ENCODE measurements around the gene SH3RF1. TPM values are rescaled to one million over a fixed set of nuclear protein-coding genes. Genes with fewer than 3 reads are reported as not detected.

The SH3RF1 gene
- total RNA-seq, 1 donor from 2014 or later, result 33.8 TPM

GRCh38 chr4:169153481-169154087 is 117.2 kb downstream of the SH3RF1 start:
- H3K36me3 ChIP-seq, result peaks cover 17% of the 10 kb centered on the region
- no peak overlapping the region for H3K27ac ChIP-seq
- no peak for DNase-seq
- intact Hi-C loops (cut with DNase I), result no loop called here
- no peak for ATAC-seq
- H3K4me1 ChIP-seq, result peaks cover 9% of the 10 kb centered on the region
- no peak overlapping the region for H3K4me3 ChIP-seq
- TF ChIP-seq CTCF (IDR thresholded peaks at IDR 0.05), result no peak
- H3K27me3 ChIP-seq, result no peaks in the 10 kb centered on the region
- H3K9me3 ChIP-seq, result no peaks in the 10 kb centered on the region

GRCh38 chr4:169152899-169153298 is 117.9 kb downstream of the SH3RF1 start:
- H3K4me3 ChIP-seq, result no peak overlapping the region
- no peaks in the 10 kb centered on the region for H3K27me3 ChIP-seq
- no peak overlapping the region for H3K27ac ChIP-seq
- no peak for TF ChIP-seq CTCF (IDR thresholded peaks at IDR 0.05)
- peaks cover 17% of the 10 kb centered on the region for H3K36me3 ChIP-seq
- DNase-seq, result no peak
- intact Hi-C loops (cut with DNase I), result no loop called here
- no peaks in the 10 kb centered on the region for H3K9me3 ChIP-seq
- H3K4me1 ChIP-seq, result peaks cover 9% of the 10 kb centered on the region
- ATAC-seq, result no peak

GRCh38 chr4:169152098-169152497 is 118.7 kb downstream of the SH3RF1 start:
- Histone ChIP-seq H3K4me1 (peaks cover 9% of the 10 kb centered on the region), H3K27me3 (no peaks in the 10 kb centered on the region), H3K9me3 (no peaks in the 10 kb centered on the region), H3K27ac (no peak overlapping the region), H3K36me3 (peaks cover 17% of the 10 kb centered on the region), H3K4me3 (no peak overlapping the region)
- no peak for DNase-seq
- no peak for ATAC-seq
- TF ChIP-seq CTCF (IDR thresholded peaks at IDR 0.05), result no peak
- intact Hi-C loops (cut with DNase I), result no loop called here

GRCh38 chr4:169151671-169152070 is 119.1 kb downstream of the SH3RF1 start:
- DNase-seq (no peak), ATAC-seq (no peak)
- peaks cover 9% of the 10 kb centered on the region for H3K4me1 ChIP-seq
- intact Hi-C loops (cut with DNase I), result no loop called here
- H3K4me3 ChIP-seq, result no peak overlapping the region
- peaks cover 17% of the 10 kb centered on the region for H3K36me3 ChIP-seq
- TF ChIP-seq CTCF (IDR thresholded peaks at IDR 0.05), result no peak
- H3K9me3 ChIP-seq, result no peaks in the 10 kb centered on the region
- H3K27ac ChIP-seq, result no peak overlapping the region
- H3K27me3 ChIP-seq, result no peaks in the 10 kb centered on the region

- H3K4me3 ChIP-seq, result no peak overlapping the region
- ATAC-seq (no peak), DNase-seq (no peak)
- no peaks in the 10 kb centered on the region for H3K27me3 ChIP-seq
- H3K4me1 ChIP-seq, result peaks cover 9% of the 10 kb centered on the region
- no peak for TF ChIP-seq CTCF (IDR thresholded peaks at IDR 0.05)
- H3K36me3 ChIP-seq, result peaks cover 13% of the 10 kb centered on the region
- intact Hi-C loops (cut with DNase I), result no loop called here
- H3K27ac ChIP-seq, result no peak overlapping the region
- no peaks in the 10 kb centered on the region for H3K9me3 ChIP-seq
Observed at GRCh38 chr4:169150806-169151205, 120.0 kb downstream of the SH3RF1 start.

GRCh38 chr4:169148885-169149284 is 121.9 kb downstream of the SH3RF1 start:
- Histone ChIP-seq H3K27me3 (no peaks in the 10 kb centered on the region), H3K4me1 (peaks cover 3% of the 10 kb centered on the region), H3K4me3 (no peak overlapping the region), H3K9me3 (no peaks in the 10 kb centered on the region), H3K27ac (no peak overlapping the region), H3K36me3 (no peaks in the 10 kb centered on the region)
- no peak for TF ChIP-seq CTCF (IDR thresholded peaks at IDR 0.05)
- intact Hi-C loops (cut with DNase I), result no loop called here
- no peak for DNase-seq
- no peak for ATAC-seq

All from upper lobe of right lung (tissue), 1 donor.